CD14-positive monocyte (primary cell): ENCODE data around the gene GSTM3. TPM values are rescaled to one million over a fixed set of nuclear protein-coding genes. Genes with fewer than 3 reads are reported as not detected.
"Not testable (repeated sequence)": the region's sequence is repeated elsewhere in the genome, so short reads cannot be mapped to it uniquely, and the experiment has no call there.

ENCODE experiments used
- DNase-seq, 3 donors: peaks; one replicate each; pipeline ENCODE4 v3.0.0-alpha.2; 2011 to 2022
- H2AFZ ChIP-seq: 2 replicates; pipeline ENCODE4 v1.6.0; 2012; ENCODE audit warnings: mild to moderate bottlenecking, low read depth, low read length, inconsistent platforms; ENCODE audit not compliant: insufficient read depth, poor library complexity, severe bottlenecking
- H3K27ac ChIP-seq, 2 donors: 1 replicate in 1 of 2; 2 replicates in 1 of 2; pipeline ENCODE4 v1.5.1; 2012 to 2013; ENCODE audit warnings: low read length in 2 of 2, control low read depth in 1 of 2, inconsistent platforms in 1 of 2, low read depth in 1 of 2, mild to moderate bottlenecking in 1 of 2
- H3K27me3 ChIP-seq, 2 donors: one replicate each; pipeline versions ENCODE4 v1.6.0 to v1.6.1; 2011 to 2013; ENCODE audit warnings: low read length in 2 of 2; ENCODE audit not compliant: control insufficient read depth in 2 of 2, insufficient read depth in 2 of 2
- H3K36me3 ChIP-seq, 2 donors: replicated peaks in 1 of 2; 1 replicate in 1 of 2; 2 replicates in 1 of 2; pipeline versions ENCODE4 v1.5.1 to v1.6.1; 2012 to 2013; ENCODE audit warnings: low read length in 2 of 2, control low read depth in 1 of 2, inconsistent platforms in 1 of 2, mild to moderate bottlenecking in 1 of 2; ENCODE audit not compliant: insufficient read depth in 2 of 2, control insufficient read depth in 1 of 2
- H3K4me1 ChIP-seq, 2 donors: 1 replicate in 1 of 2; 2 replicates in 1 of 2; pipeline versions ENCODE4 v1.5.1 to v1.6.1; 2012 to 2013; ENCODE audit warnings: low read length in 2 of 2, control low read depth in 1 of 2, inconsistent platforms in 1 of 2, mild to moderate bottlenecking in 1 of 2, moderate library complexity in 1 of 2; ENCODE audit not compliant: insufficient read depth in 2 of 2, control insufficient read depth in 1 of 2
- H3K4me2 ChIP-seq: replicated peaks from 2 replicates; pipeline ENCODE3; 2012; ENCODE audit warnings: low read length, moderate library complexity, mild to moderate bottlenecking; ENCODE audit not compliant: poor library complexity, severe bottlenecking; ENCODE audit errors: extremely low read depth
- H3K4me3 ChIP-seq, 3 experiments: fragments of 200-600 bp in 1 of 3; sonication (generic) in 1 of 3; replicated peaks in 1 of 3; 1 replicate in 2 of 3; 2 replicates in 1 of 3; pipeline ENCODE4 v1.5.1; 2011 to 2013; ENCODE audit warnings: low read length in 3 of 3, mild to moderate bottlenecking in 3 of 3, control low read depth in 2 of 3, low read depth in 2 of 3, inconsistent platforms in 1 of 3, moderate library complexity in 1 of 3
- H3K79me2 ChIP-seq: 2 replicates; pipeline ENCODE4 v1.6.0; 2012; ENCODE audit warnings: mild to moderate bottlenecking, control low read depth, inconsistent platforms, low read length, moderate library complexity; ENCODE audit not compliant: insufficient read depth
- H3K9ac ChIP-seq: 2 replicates; pipeline ENCODE4 v1.6.0; 2017; ENCODE audit warnings: low read length, mild to moderate bottlenecking; ENCODE audit not compliant: insufficient read depth, poor library complexity, severe bottlenecking
- H3K9me3 ChIP-seq, 2 donors: replicated peaks in 1 of 2; 1 replicate in 1 of 2; 2 replicates in 1 of 2; pipeline versions ENCODE4 v1.5.1 to v1.6.1; 2012 to 2013; ENCODE audit warnings: low read length in 2 of 2, control low read depth in 1 of 2; ENCODE audit not compliant: control insufficient read depth in 1 of 2, insufficient read depth in 1 of 2
- H4K20me1 ChIP-seq: 2 replicates; pipeline ENCODE4 v1.6.0; 2012; ENCODE audit warnings: mild to moderate bottlenecking, low read length, control low read depth, moderate library complexity; ENCODE audit not compliant: insufficient read depth
- H3K27ac Mint-ChIP-seq, 7 donors: one replicate each; pipeline ENCODE4 v1.8.0; 2020; ENCODE audit warnings: mild to moderate bottlenecking in 7 of 7, mixed read lengths in 7 of 7, moderate library complexity in 6 of 7, inconsistent platforms in 2 of 7
- H3K27me3 Mint-ChIP-seq, 3 donors: one replicate each; pipeline ENCODE4 v1.8.0; 2021 to 2022; ENCODE audit warnings: low read depth in 3 of 3, mild to moderate bottlenecking in 3 of 3, mixed read lengths in 3 of 3, moderate library complexity in 3 of 3, inconsistent platforms in 1 of 3
- H3K36me3 Mint-ChIP-seq, 2 donors: one replicate each; pipeline ENCODE4 v1.8.0; 2020; ENCODE audit warnings: mixed read lengths in 2 of 2, inconsistent platforms in 1 of 2, mild to moderate bottlenecking in 1 of 2
- H3K4me1 Mint-ChIP-seq: one replicate; pipeline ENCODE4 v1.8.0; 2020; ENCODE audit warnings: mild to moderate bottlenecking, mixed read lengths
- H3K4me3 Mint-ChIP-seq, 2 donors: one replicate each; pipeline ENCODE4 v1.8.0; 2020; ENCODE audit warnings: mild to moderate bottlenecking in 2 of 2, mixed read lengths in 2 of 2, moderate library complexity in 1 of 2
- H3K9me3 Mint-ChIP-seq, 7 donors: one replicate each; pipeline ENCODE4 v1.8.0; 2020 to 2022; ENCODE audit warnings: mixed read lengths in 7 of 7, mild to moderate bottlenecking in 6 of 7, moderate library complexity in 6 of 7, inconsistent platforms in 2 of 7
- CTCF ChIP-seq: fragments of 200-600 bp; IDR thresholded peaks from one replicate; pipeline ENCODE4 v1.8.0; 2022; ENCODE audit warnings: antibody characterized with exemption, mild to moderate bottlenecking
- WGBS: methylation state at CpG from one replicate; pipeline ENCODE4 v1.1.5; 2013; ENCODE audit warnings: missing lambda C conversion rate; ENCODE audit not compliant: insufficient coverage; 5-methylcytosine and 5-hydroxymethylcytosine counted together
- intact Hi-C, 2 donors: fragments of 100-400 bp; cut with micrococcal nuclease; formaldehyde crosslinking; loops; one replicate each; pipeline versions ENCODE4 v1.15.0 to v1.15.1; 2023
- polyA plus RNA-seq, 3 donors: library from polyadenylated mRNA; depleted of rRNA in 1 of 3; unstranded in 2 of 3; stranded (reverse) in 1 of 3; fragments of 300-500 nt in 2 of 3; fragments of >200 nt in 1 of 3; fragmentation: Illumina TruSeq in 2 of 3; gene quantifications; 1 replicate in 2 of 3; 2 replicates in 1 of 3; pipeline ENCODE4 v1.2.3, GENCODE V29; 2012 to 2021

GSTM3 gene
- polyA plus RNA-seq, 3 donors, result 0.69 to 3.2 (median 2.8) TPM

- Histone ChIP-seq H4K20me1 (no peaks in the 10 kb centered on the region), H3K4me3 (no peak overlapping the region), H3K36me3 (no peaks in the 10 kb centered on the region), H3K27ac (no peak overlapping the region), H2AFZ (no peak overlapping the region), H3K4me2 (no peak overlapping the region), H3K4me1 (peaks cover 13 to 15% of the 10 kb centered on the region in 2 donors), H3K9ac (no peak overlapping the region), H3K79me2 (no peaks in the 10 kb centered on the region), H3K9me3 (no peaks in the 10 kb centered on the region), H3K27me3 (no peaks in the 10 kb centered on the region)
- Mint-ChIP-seq H3K27ac (no peak overlapping the region), H3K9me3 (no peaks in the 10 kb centered on the region), H3K4me3 (no peak overlapping the region), H3K27me3 (peaks cover 0 to 12% (median 0%) of the 10 kb centered on the region in 3 donors), H3K36me3 (no peaks in the 10 kb centered on the region), H3K4me1 (peaks cover 14% of the 10 kb centered on the region)
- TF ChIP-seq CTCF, result no peak
- DNase-seq, result no peak
- intact Hi-C loops, result no loop called here
- WGBS, result 93% methylated on average over 9 of the region's 10 CpGs
Measured at GRCh38 chr1:109767637-109768334, 26.9 kb upstream of the GSTM3 start.

- H3K4me2 ChIP-seq, H3K9me3 Mint-ChIP-seq, H3K9me3 ChIP-seq, H3K27ac ChIP-seq, H3K36me3 Mint-ChIP-seq, H3K9ac ChIP-seq, DNase-seq, intact Hi-C loops, H3K4me3 Mint-ChIP-seq, H3K4me3 ChIP-seq, H4K20me1 ChIP-seq, H3K36me3 ChIP-seq, H2AFZ ChIP-seq, H3K27ac Mint-ChIP-seq, H3K27me3 Mint-ChIP-seq, H3K79me2 ChIP-seq, H3K27me3 ChIP-seq: not testable (repeated sequence)
- WGBS, result 61% methylated on average over 7 of the region's 17 CpGs
- peaks cover 20% of the 10 kb centered on the region in 2 donors for H3K4me1 ChIP-seq
- H3K4me1 Mint-ChIP-seq, result peaks cover 21% of the 10 kb centered on the region
Measured at GRCh38 chr1:109766991-109767636, 26.3 kb upstream of the GSTM3 start.
